SK-N-SH treated with all-trans-retinoic acid at 6 μM for 48 hours (cell line): Measurements from ENCODE around the gene ADAMTS17.

ENCODE experiments used
- ARNTL ChIP-seq: fragments of 450-650 bp; formaldehyde crosslinking; IDR thresholded peaks from 2 replicates; pipeline ENCODE4 v1.5.0; 2020; ENCODE audit warnings: low read depth, mild to moderate bottlenecking, moderate library complexity, borderline replicate concordance
- BACH2 ChIP-seq: fragments of 250-450 bp; sonication (Bioruptor Pico); IDR thresholded peaks from 2 replicates; pipeline ENCODE4 v1.9.0; 2021; ENCODE audit warnings: mild to moderate bottlenecking, borderline replicate concordance
- CREB5 ChIP-seq: fragments of 250-450 bp; sonication (Bioruptor Pico); IDR thresholded peaks from 2 replicates; pipeline ENCODE4 v1.5.1; 2020; ENCODE audit warnings: low read depth, mild to moderate bottlenecking, moderate library complexity
- CSDC2 ChIP-seq: fragments of 250-450 bp; sonication (Bioruptor Pico); IDR thresholded peaks from 2 replicates; pipeline ENCODE4 v1.5.0; 2020; ENCODE audit warnings: mild to moderate bottlenecking, moderate library complexity
- ISL1 ChIP-seq: fragments of 250-450 bp; sonication (Bioruptor Pico); IDR thresholded peaks from 2 replicates; pipeline ENCODE4 v2.1.2; 2022; ENCODE audit warnings: mild to moderate bottlenecking, moderate library complexity
- OSR1 ChIP-seq: fragments of 250-450 bp; sonication (Bioruptor Pico); IDR thresholded peaks from 2 replicates; pipeline ENCODE4 v1.8.0; 2022; ENCODE audit warnings: moderate library complexity, mild to moderate bottlenecking, inconsistent platforms
- PATZ1 ChIP-seq: fragments of 250-450 bp; sonication (Bioruptor Pico); IDR thresholded peaks from 2 replicates; pipeline ENCODE4 v1.8.0; 2020; ENCODE audit warnings: mild to moderate bottlenecking, moderate library complexity, borderline replicate concordance
- POU6F1 ChIP-seq: fragments of 250-450 bp; sonication (Bioruptor Pico); IDR thresholded peaks from 2 replicates; pipeline ENCODE4 v1.8.0; 2021; ENCODE audit warnings: low read depth, mild to moderate bottlenecking, moderate library complexity, borderline replicate concordance
- RARB ChIP-seq: fragments of 250-450 bp; sonication (Bioruptor Pico); IDR thresholded peaks from 2 replicates; pipeline ENCODE4 v1.8.0; 2021; ENCODE audit warnings: mild to moderate bottlenecking, moderate library complexity
- TCF4 ChIP-seq: fragments of 250-450 bp; sonication (Bioruptor Pico); IDR thresholded peaks from 2 replicates; pipeline ENCODE4 v1.8.0; 2021; ENCODE audit warnings: mild to moderate bottlenecking, moderate library complexity, borderline replicate concordance
- TOX ChIP-seq: fragments of 250-450 bp; sonication (Bioruptor Pico); IDR thresholded peaks from 2 replicates; pipeline ENCODE4 v1.8.0; 2021; ENCODE audit warnings: mild to moderate bottlenecking, moderate library complexity, borderline replicate concordance
- ZFP3 ChIP-seq: fragments of 250-450 bp; sonication (Bioruptor Pico); IDR thresholded peaks from 2 replicates; pipeline ENCODE4 v1.5.0; 2020; ENCODE audit warnings: mild to moderate bottlenecking, moderate library complexity
- ZFP30 ChIP-seq: fragments of 450-650 bp; formaldehyde crosslinking; IDR thresholded peaks from 2 replicates; pipeline ENCODE4 v1.5.0; 2022; ENCODE audit warnings: mild to moderate bottlenecking, moderate library complexity
- TF ChIP-seq, protein P1 (sequence below): fragments of 250-450 bp; sonication (Bioruptor Pico); IDR thresholded peaks from 2 replicates; pipeline ENCODE4 v1.5.1; 2021; ENCODE audit warnings: mild to moderate bottlenecking, moderate library complexity

DNA sequence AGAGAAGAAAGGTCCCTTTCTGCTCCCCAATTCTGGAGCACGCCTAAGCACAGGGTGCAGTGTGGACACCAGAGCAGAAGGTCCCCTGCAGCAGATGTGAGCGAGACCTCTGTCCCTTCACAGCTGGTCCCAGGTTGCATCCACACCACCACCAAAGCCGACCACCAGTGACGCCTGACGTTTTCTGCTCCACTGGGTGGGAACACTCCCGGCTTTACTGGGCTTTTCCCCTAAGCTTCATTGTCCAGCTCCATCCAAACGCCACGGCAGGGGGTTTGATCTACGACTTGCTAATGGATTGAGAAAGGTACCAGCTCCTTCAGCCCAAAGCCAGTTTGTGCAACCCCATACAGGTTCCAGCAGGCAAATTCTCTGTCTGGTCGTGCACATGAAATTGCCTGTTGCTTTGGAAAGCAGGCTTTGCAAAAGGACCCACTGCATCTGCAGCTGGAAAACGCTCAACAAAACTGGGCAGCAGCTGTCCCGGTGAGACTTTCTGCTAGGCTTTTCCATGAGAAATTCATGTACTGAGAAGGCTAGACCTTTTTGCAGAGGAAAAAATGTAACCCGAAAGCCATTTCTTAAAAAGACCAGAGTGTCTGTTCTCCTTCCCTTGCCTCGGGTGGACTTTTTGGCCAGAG is 31.1 kb downstream of the ADAMTS17 start:
- TF ChIP-seq ARNTL (CRISPR knock-in tag) = no peak
- TF ChIP-seq PATZ1 (CRISPR knock-in tag) = no peak
- no peak for TF ChIP-seq TCF4 (CRISPR knock-in tag)
- TF ChIP-seq ZFP30 (CRISPR knock-in tag) = no peak
- TF ChIP-seq POU6F1 (CRISPR knock-in tag) = no peak
- TF ChIP-seq ISL1 (CRISPR knock-in tag) = no peak
- TF ChIP-seq OSR1 = no peak
- no peak for TF ChIP-seq RARB (CRISPR knock-in tag)
- TF ChIP-seq TOX (CRISPR knock-in tag) = no peak
- no peak for TF ChIP-seq ZFP3 (CRISPR knock-in tag)
- no peak for TF ChIP-seq BACH2 (CRISPR knock-in tag)
- no peak for TF ChIP-seq CREB5
- TF ChIP-seq, protein P1, sequence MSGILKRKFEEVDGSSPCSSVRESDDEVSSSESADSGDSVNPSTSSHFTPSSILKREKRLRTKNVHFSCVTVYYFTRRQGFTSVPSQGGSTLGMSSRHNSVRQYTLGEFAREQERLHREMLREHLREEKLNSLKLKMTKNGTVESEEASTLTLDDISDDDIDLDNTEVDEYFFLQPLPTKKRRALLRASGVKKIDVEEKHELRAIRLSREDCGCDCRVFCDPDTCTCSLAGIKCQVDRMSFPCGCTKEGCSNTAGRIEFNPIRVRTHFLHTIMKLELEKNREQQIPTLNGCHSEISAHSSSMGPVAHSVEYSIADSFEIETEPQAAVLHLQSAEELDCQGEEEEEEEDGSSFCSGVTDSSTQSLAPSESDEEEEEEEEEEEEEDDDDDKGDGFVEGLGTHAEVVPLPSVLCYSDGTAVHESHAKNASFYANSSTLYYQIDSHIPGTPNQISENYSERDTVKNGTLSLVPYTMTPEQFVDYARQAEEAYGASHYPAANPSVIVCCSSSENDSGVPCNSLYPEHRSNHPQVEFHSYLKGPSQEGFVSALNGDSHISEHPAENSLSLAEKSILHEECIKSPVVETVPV (CRISPR knock-in tag) = no peak
- no peak for TF ChIP-seq CSDC2
